Mesenchymal stem cell (in vitro differentiated cells and primary cell): ENCODE results near the gene EPSTI1.

Source experiments
- DNase-seq: peaks from one replicate; pipeline ENCODE4 v3.0.0-alpha.2; 2013
- H2AFZ ChIP-seq: one replicate; pipeline ENCODE4 v1.6.1; 2013; ENCODE audit warnings: low read depth, mild to moderate bottlenecking, control low read depth, inconsistent platforms, low read length, moderate library complexity
- H2AK5ac ChIP-seq: 2 replicates; pipeline ENCODE4 v1.6.1; 2013; ENCODE audit warnings: low read length, moderate library complexity, mild to moderate bottlenecking, inconsistent platforms; ENCODE audit not compliant: severe bottlenecking
- H2BK120ac ChIP-seq: one replicate; pipeline ENCODE4 v1.6.1; 2013; ENCODE audit warnings: low read depth, mild to moderate bottlenecking, inconsistent platforms, low read length, moderate library complexity
- H2BK12ac ChIP-seq, 2 experiments: one replicate each; pipeline ENCODE4 v1.6.1; 2013; ENCODE audit warnings: inconsistent platforms in 2 of 2, low read length in 2 of 2, mild to moderate bottlenecking in 2 of 2, moderate library complexity in 2 of 2, control low read depth in 1 of 2
- H2BK15ac ChIP-seq: one replicate; pipeline ENCODE4 v1.6.1; 2013; ENCODE audit warnings: mild to moderate bottlenecking, low read depth, inconsistent platforms; ENCODE audit not compliant: poor library complexity, severe bottlenecking
- H2BK5ac ChIP-seq: 2 replicates; pipeline ENCODE4 v1.6.1; 2013; ENCODE audit warnings: low read depth, mild to moderate bottlenecking, low read length, control low read depth, inconsistent platforms; ENCODE audit not compliant: poor library complexity, severe bottlenecking
- H3K14ac ChIP-seq, 2 experiments: one replicate each; pipeline ENCODE4 v1.6.1; 2013; ENCODE audit warnings: inconsistent platforms in 2 of 2, low read length in 2 of 2, control low read depth in 1 of 2, mild to moderate bottlenecking in 1 of 2, moderate library complexity in 1 of 2
- H3K18ac ChIP-seq, 2 experiments: one replicate each; pipeline ENCODE4 v1.6.1; 2013; ENCODE audit warnings: inconsistent platforms in 2 of 2, low read length in 2 of 2, control low read depth in 1 of 2, low read depth in 1 of 2, mild to moderate bottlenecking in 1 of 2
- H3K23ac ChIP-seq, 2 experiments: one replicate each; pipeline ENCODE4 v1.6.1; 2013; ENCODE audit warnings: inconsistent platforms in 2 of 2, low read length in 2 of 2, mild to moderate bottlenecking in 2 of 2, moderate library complexity in 2 of 2, control low read depth in 1 of 2
- H3K27ac ChIP-seq: 2 replicates; pipeline ENCODE4 v1.5.1; 2013; ENCODE audit warnings: mild to moderate bottlenecking, moderate library complexity, low read length, control low read depth, inconsistent platforms; ENCODE audit not compliant: poor library complexity, severe bottlenecking
- H3K27me3 ChIP-seq, 2 experiments: 2 replicates each; pipeline versions ENCODE4 v1.6.1 to v1.7.0; 2013; ENCODE audit warnings: low read length in 2 of 2, mild to moderate bottlenecking in 2 of 2, moderate library complexity in 2 of 2, control low read depth in 1 of 2, inconsistent platforms in 1 of 2; ENCODE audit not compliant: control insufficient read depth in 1 of 2, insufficient read depth in 1 of 2
- H3K36me3 ChIP-seq, 2 experiments: 2 replicates each; pipeline versions ENCODE4 v1.6.1 to v1.7.0; 2013; ENCODE audit warnings: low read length in 2 of 2, control low read depth in 1 of 2, inconsistent platforms in 1 of 2, low read depth in 1 of 2, mild to moderate bottlenecking in 1 of 2; ENCODE audit not compliant: insufficient read depth in 2 of 2, control insufficient read depth in 1 of 2
- H3K4ac ChIP-seq, 2 experiments: one replicate each; pipeline ENCODE4 v1.6.1; 2013; ENCODE audit warnings: inconsistent platforms in 2 of 2, low read length in 2 of 2, mild to moderate bottlenecking in 2 of 2, moderate library complexity in 2 of 2, control low read depth in 1 of 2, low read depth in 1 of 2
- H3K4me1 ChIP-seq: 2 replicates; pipeline ENCODE4 v1.6.1; 2013; ENCODE audit warnings: low read depth, low read length, control low read depth; ENCODE audit not compliant: control insufficient read depth, insufficient read depth
- H3K4me2 ChIP-seq: 2 replicates; pipeline ENCODE4 v1.6.1; 2013; ENCODE audit warnings: low read length, mild to moderate bottlenecking, inconsistent platforms; ENCODE audit not compliant: poor library complexity, severe bottlenecking
- H3K4me3 ChIP-seq, 2 experiments: 2 replicates each; pipeline versions ENCODE4 v1.5.1 to v1.7.0; 2013; ENCODE audit warnings: low read length in 2 of 2, mild to moderate bottlenecking in 2 of 2, control low read depth in 1 of 2, low read depth in 1 of 2; ENCODE audit not compliant: insufficient read depth in 1 of 2
- H3K79me1 ChIP-seq: replicated peaks from 2 replicates; pipeline ENCODE4 v1.6.1; 2013; ENCODE audit warnings: mild to moderate bottlenecking, control low read depth, low read length, inconsistent platforms; ENCODE audit not compliant: poor library complexity, severe bottlenecking
- H3K9ac ChIP-seq: 2 replicates; pipeline ENCODE4 v1.7.0; 2013; ENCODE audit warnings: mild to moderate bottlenecking, low read length, moderate library complexity
- H3K9me3 ChIP-seq: 2 replicates; pipeline ENCODE4 v1.7.0; 2013; ENCODE audit warnings: mild to moderate bottlenecking, low read length; ENCODE audit not compliant: control insufficient read depth
- H4K8ac ChIP-seq: one replicate; pipeline ENCODE4 v1.6.1; 2013; ENCODE audit warnings: inconsistent platforms, mild to moderate bottlenecking, low read length, moderate library complexity
- H4K91ac ChIP-seq: one replicate; pipeline ENCODE4 v1.6.1; 2013; ENCODE audit warnings: mild to moderate bottlenecking, low read length, inconsistent platforms
- WGBS: methylation state at CpG from one replicate; pipeline ENCODE4 v1.1.7; 2013; ENCODE audit warnings: mixed read lengths; 5-methylcytosine and 5-hydroxymethylcytosine counted together

EPSTI1 gene

GRCh38 chr13:42883142-42883541 lies 108.9 kb downstream of the EPSTI1 start:
- Histone ChIP-seq H3K9me3 (no peaks in the 10 kb centered on the region), H3K9ac (peak overlapping the region; percentile 55), H3K23ac (no peak overlapping the region), H3K36me3 (peaks cover 0 to 21% of the 10 kb centered on the region in 2 experiments), H3K4me3 (no peak overlapping the region), H2BK12ac (peak overlapping the region; percentile 51 to 69), H3K4me2 (no peak overlapping the region), H4K91ac (no peak overlapping the region), H3K27ac (no peak overlapping the region), H3K27me3 (no peaks in the 10 kb centered on the region), H3K79me1 (no peaks in the 10 kb centered on the region), H4K8ac (peak overlapping the region; percentile 19), H3K14ac (peak overlapping the region in 1 of 2 experiments; percentile 25), H2BK15ac (no peak overlapping the region), H3K18ac (peak overlapping the region in 1 of 2 experiments; percentile 13), H2AFZ (no peak overlapping the region), H2AK5ac (no peak overlapping the region), H2BK120ac (no peak overlapping the region), H3K4ac (peak overlapping the region in 1 of 2 experiments; percentile 60), H2BK5ac (no peak overlapping the region), H3K4me1 (peaks cover 6% of the 10 kb centered on the region)
- no CpG with 5 or more reads among the region's 1 CpG for WGBS
- peak; percentile 47 for DNase-seq

- H4K8ac ChIP-seq = no peak overlapping the region
- H2AK5ac ChIP-seq = no peak overlapping the region
- H3K18ac ChIP-seq = no peak overlapping the region
- H3K14ac ChIP-seq = no peak overlapping the region
- peak overlapping the region; percentile 72 for H3K9ac ChIP-seq
- no peak overlapping the region for H2BK120ac ChIP-seq
- H4K91ac ChIP-seq = no peak overlapping the region
- no peaks in the 10 kb centered on the region for H3K79me1 ChIP-seq
- H3K9me3 ChIP-seq = no peaks in the 10 kb centered on the region
- H3K4me3 ChIP-seq = peak overlapping the region in 1 of 2 experiments; percentile 50
- DNase-seq = no peak
- no peak overlapping the region for H3K4ac ChIP-seq
- H3K36me3 ChIP-seq = no peaks in the 10 kb centered on the region
- peaks cover 4% of the 10 kb centered on the region for H3K4me1 ChIP-seq
- 86% methylated on average over 8 of the region's 8 CpGs for WGBS
- H2BK5ac ChIP-seq = no peak overlapping the region
- no peak overlapping the region for H3K4me2 ChIP-seq
- H3K27me3 ChIP-seq = no peaks in the 10 kb centered on the region
- no peak overlapping the region for H2BK15ac ChIP-seq
- no peak overlapping the region for H2AFZ ChIP-seq
- no peak overlapping the region for H3K27ac ChIP-seq
- no peak overlapping the region for H3K23ac ChIP-seq
- no peak overlapping the region for H2BK12ac ChIP-seq
These were observed 111.9 kb downstream of the EPSTI1 start for GRCh38 chr13:42880056-42880605.

GRCh38 chr13:42878721-42879120 lies 113.3 kb downstream of the EPSTI1 start:
- H2BK5ac ChIP-seq = no peak overlapping the region
- no peak overlapping the region for H3K4me2 ChIP-seq
- H3K4me3 ChIP-seq = no peak overlapping the region
- H2AFZ ChIP-seq = no peak overlapping the region
- H3K23ac ChIP-seq = no peak overlapping the region
- no peak for DNase-seq
- H2AK5ac ChIP-seq = no peak overlapping the region
- no peak overlapping the region for H3K9ac ChIP-seq
- no peak overlapping the region for H3K14ac ChIP-seq
- no peaks in the 10 kb centered on the region for H3K9me3 ChIP-seq
- no peak overlapping the region for H2BK120ac ChIP-seq
- no peak overlapping the region for H4K8ac ChIP-seq
- H2BK12ac ChIP-seq = no peak overlapping the region
- H3K18ac ChIP-seq = no peak overlapping the region
- H3K36me3 ChIP-seq = no peaks in the 10 kb centered on the region
- WGBS = 94% methylated on average over 3 of the region's 3 CpGs
- no peaks in the 10 kb centered on the region for H3K79me1 ChIP-seq
- H2BK15ac ChIP-seq = no peak overlapping the region
- no peaks in the 10 kb centered on the region for H3K27me3 ChIP-seq
- H3K4me1 ChIP-seq = peaks cover 3% of the 10 kb centered on the region
- no peak overlapping the region for H3K27ac ChIP-seq
- no peak overlapping the region for H4K91ac ChIP-seq
- H3K4ac ChIP-seq = no peak overlapping the region

- no peak overlapping the region for H4K91ac ChIP-seq
- no peak overlapping the region for H4K8ac ChIP-seq
- H3K27ac ChIP-seq = no peak overlapping the region
- no peak overlapping the region for H2BK15ac ChIP-seq
- peak overlapping the region; percentile 54 for H3K9ac ChIP-seq
- no peak overlapping the region for H3K14ac ChIP-seq
- no peak overlapping the region for H3K18ac ChIP-seq
- H3K79me1 ChIP-seq = no peaks in the 10 kb centered on the region
- H3K4me2 ChIP-seq = no peak overlapping the region
- no peaks in the 10 kb centered on the region for H3K36me3 ChIP-seq
- H3K4ac ChIP-seq = no peak overlapping the region
- no peak overlapping the region for H3K4me3 ChIP-seq
- peak; percentile 79 for DNase-seq
- H3K23ac ChIP-seq = no peak overlapping the region
- WGBS = 34% methylated on average over 2 of the region's 6 CpGs
- no peak overlapping the region for H2BK5ac ChIP-seq
- H2AFZ ChIP-seq = no peak overlapping the region
- no peak overlapping the region for H2BK120ac ChIP-seq
- no peaks in the 10 kb centered on the region for H3K27me3 ChIP-seq
- no peaks in the 10 kb centered on the region for H3K4me1 ChIP-seq
- H2AK5ac ChIP-seq = no peak overlapping the region
- no peak overlapping the region for H2BK12ac ChIP-seq
- no peaks in the 10 kb centered on the region for H3K9me3 ChIP-seq
These were observed 115.0 kb downstream of the EPSTI1 start for GRCh38 chr13:42876887-42877545.
